Type B pancreatic cell (in vitro differentiated cells): ENCODE measurements around the gene IFT57. TPM values are rescaled to one million over a fixed set of nuclear protein-coding genes. Genes with fewer than 3 reads are reported as not detected.
"Not testable (repeated sequence)": the region's sequence is repeated elsewhere in the genome, so short reads cannot be mapped to it uniquely, and the experiment has no call there.

Source experiments
- DNase-seq: peaks from one replicate; pipeline ENCODE4 v3.0.0; 2021; ENCODE audit warnings: mixed read lengths; ENCODE audit not compliant: unreplicated experiment; ENCODE audit errors: extremely low spot score
- H3K27ac Mint-ChIP-seq: 2 replicates; pipeline ENCODE4 v1.8.0; 2021; ENCODE audit warnings: mild to moderate bottlenecking, mixed read lengths
- H3K27me3 Mint-ChIP-seq: 2 replicates; pipeline ENCODE4 v1.8.0; 2021; ENCODE audit warnings: mixed read lengths
- H3K36me3 Mint-ChIP-seq: 2 replicates; pipeline ENCODE4 v1.8.0; 2021; ENCODE audit warnings: mixed read lengths
- H3K4me1 Mint-ChIP-seq: one replicate; pipeline ENCODE4 v1.8.0; 2021; ENCODE audit warnings: mixed read lengths; ENCODE audit not compliant: unreplicated experiment
- H3K4me3 Mint-ChIP-seq: 2 replicates; pipeline ENCODE4 v1.8.0; 2021; ENCODE audit warnings: mild to moderate bottlenecking, mixed read lengths
- H3K9me3 Mint-ChIP-seq: 2 replicates; pipeline ENCODE4 v1.8.0; 2021; ENCODE audit warnings: mixed read lengths
- CTCF ChIP-seq: fragments of 200-600 bp; sonication (generic); conservative IDR thresholded peaks from 2 replicates; pipeline ENCODE4 v1.5.0; 2021; ENCODE audit warnings: antibody characterized with exemption, mild to moderate bottlenecking
- long read RNA-seq: library from polyadenylated mRNA; unstranded; transcript quantifications from one replicate; pipeline ENCODE4 v2.0.0, GENCODE V29; 2020
- total RNA-seq: library from RNA; stranded (reverse); gene quantifications from 2 replicates; pipeline ENCODE4 v1.2.1, GENCODE V29; 2021; ENCODE audit warnings: low replicate concordance

Gene IFT57, protein sequence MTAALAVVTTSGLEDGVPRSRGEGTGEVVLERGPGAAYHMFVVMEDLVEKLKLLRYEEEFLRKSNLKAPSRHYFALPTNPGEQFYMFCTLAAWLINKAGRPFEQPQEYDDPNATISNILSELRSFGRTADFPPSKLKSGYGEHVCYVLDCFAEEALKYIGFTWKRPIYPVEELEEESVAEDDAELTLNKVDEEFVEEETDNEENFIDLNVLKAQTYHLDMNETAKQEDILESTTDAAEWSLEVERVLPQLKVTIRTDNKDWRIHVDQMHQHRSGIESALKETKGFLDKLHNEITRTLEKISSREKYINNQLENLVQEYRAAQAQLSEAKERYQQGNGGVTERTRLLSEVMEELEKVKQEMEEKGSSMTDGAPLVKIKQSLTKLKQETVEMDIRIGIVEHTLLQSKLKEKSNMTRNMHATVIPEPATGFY
- total RNA-seq: 77.0 and 95.7 TPM in 2 replicates
- long read RNA-seq, transcript IFT57-201 (11 exons, 3,203 nt): major isoform, 272 of 427 reads
- long read RNA-seq, partial matches to known transcripts: 126 of 427 reads
- long read RNA-seq, other reads (novel, unspliced or antisense): 25 of 427 reads

DNA sequence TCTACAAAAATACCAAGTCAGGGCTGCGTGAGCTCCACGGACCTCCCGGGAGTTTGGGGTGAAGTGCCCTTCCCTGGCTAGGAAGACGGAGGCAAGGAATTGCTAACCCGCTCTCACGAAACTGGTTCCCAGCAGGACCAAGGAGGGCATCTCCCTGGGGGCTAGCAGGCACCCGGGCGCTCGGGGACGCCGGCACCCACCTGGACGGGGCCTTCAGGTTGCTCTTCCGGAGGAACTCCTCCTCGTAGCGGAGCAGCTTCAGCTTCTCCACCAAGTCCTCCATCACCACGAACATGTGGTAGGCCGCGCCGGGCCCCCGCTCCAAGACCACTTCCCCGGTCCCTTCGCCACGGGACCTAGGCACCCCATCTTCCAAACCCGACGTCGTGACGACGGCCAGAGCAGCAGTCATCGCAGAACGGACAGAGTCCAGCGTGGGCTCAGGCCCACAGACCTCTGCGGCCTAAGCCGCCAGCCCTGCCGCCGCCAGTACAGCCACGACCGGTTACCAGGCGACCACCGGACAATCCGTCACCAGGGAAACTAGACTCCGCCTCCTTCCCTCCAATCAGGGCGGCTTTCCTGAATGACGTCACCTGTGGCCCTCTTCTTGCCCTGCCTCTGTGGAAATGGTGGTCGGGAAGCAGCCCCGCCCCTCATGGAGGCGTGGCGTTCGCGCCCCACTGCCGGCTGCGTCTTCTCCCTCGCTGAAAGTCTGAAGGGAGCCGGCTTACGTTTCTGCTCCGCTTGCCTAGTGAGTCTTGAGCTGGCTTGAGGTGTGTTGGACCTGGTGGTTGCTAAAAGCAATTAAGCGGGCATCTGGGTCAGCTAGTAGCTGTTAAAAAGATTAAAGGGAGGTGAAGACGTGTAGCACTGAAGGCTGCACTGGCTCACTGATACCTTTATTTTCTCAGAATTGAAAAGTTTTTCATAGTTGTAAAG, at the start of gene IFT57:
IFT57 (minus strand) TSS at position 514 of the 942 bp plus-strand sequence; CDS start at position 412, 102 bp downstream.
- H3K9me3 Mint-ChIP-seq: no peaks in the 10 kb centered on the region
- H3K4me3 Mint-ChIP-seq: peak within 1 kb of the TSS; percentile 99
- no peak for TF ChIP-seq CTCF
- H3K27me3 Mint-ChIP-seq: no peaks in the 10 kb centered on the region
- H3K27ac Mint-ChIP-seq: peak within 1 kb of the TSS; percentile 98
- DNase-seq: peak; percentile 95
- H3K4me1 Mint-ChIP-seq: peaks cover 36% of the 10 kb centered on the region
- H3K36me3 Mint-ChIP-seq: no peaks in the 10 kb centered on the region

GRCh38 chr3:108271626-108272025, 49.4 kb upstream of the IFT57 start:
- H3K27ac Mint-ChIP-seq: no peak overlapping the region
- H3K4me3 Mint-ChIP-seq: no peak overlapping the region
- TF ChIP-seq CTCF: no peak
- DNase-seq: no peak
- no peaks in the 10 kb centered on the region for H3K36me3 Mint-ChIP-seq
- peaks cover 9% of the 10 kb centered on the region for H3K4me1 Mint-ChIP-seq
- H3K27me3 Mint-ChIP-seq: no peaks in the 10 kb centered on the region
- peaks cover 22% of the 10 kb centered on the region for H3K9me3 Mint-ChIP-seq

DNA sequence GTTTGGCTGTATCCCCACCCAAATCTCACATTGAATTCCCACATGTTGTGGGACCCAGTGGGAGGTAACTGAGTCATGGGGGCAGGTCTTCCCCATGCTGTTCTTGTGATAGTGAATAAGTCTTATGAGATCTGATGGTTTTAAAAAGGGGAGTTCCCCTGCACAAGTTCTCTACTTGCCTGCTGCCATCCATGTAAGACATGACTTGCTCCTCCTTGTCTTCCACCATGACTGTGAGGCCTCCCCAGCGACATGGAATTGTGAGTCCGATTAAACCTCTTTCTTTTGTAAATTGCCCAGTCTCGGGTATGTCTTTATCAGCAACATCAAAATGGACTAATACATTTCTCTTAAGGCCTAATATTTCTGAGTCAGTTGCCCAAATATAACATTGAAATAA, 46.0 kb upstream of the IFT57 start:
- H3K9me3 Mint-ChIP-seq: peaks cover 22% of the 10 kb centered on the region
- H3K27ac Mint-ChIP-seq: not testable (repeated sequence)

DNA sequence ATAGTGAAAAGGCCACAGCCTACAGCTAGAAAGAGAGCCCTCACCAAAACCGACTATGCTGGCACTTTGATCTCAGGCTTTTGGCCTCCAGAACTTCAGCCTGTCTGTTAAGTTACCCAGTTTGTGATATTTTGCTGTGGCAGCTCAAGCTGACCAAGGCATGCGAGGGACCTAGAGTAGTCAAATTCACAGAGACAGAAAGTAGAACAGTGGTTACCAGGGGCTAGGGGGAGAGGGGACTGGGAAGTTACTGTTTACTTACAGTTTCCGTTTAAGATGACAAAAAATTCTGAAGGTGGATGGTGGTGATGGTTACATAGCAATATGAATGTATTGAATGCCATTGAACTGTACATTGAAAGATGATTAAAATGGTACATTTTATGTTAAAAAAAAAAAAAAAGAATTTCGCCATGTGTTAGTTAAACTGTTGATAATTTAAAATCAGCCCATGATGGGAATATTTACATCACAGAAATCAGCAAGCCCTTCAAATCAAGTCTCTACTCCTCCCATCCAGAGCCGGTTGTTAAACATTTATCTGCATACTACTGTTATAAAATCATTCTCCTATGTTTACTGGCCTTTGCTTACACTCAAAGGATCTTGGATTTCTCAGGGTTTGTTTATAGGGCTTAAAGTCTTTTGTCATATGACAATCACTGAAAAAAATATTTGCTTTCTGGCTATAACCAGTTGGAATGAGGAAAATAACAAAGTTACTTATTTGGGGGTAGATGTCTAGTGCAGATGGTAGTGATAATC, 42.5 kb upstream of the IFT57 start:
- DNase-seq, H3K27ac Mint-ChIP-seq, H3K27me3 Mint-ChIP-seq, H3K36me3 Mint-ChIP-seq, H3K4me1 Mint-ChIP-seq, H3K4me3 Mint-ChIP-seq: not testable (repeated sequence)
- peaks cover 18% of the 10 kb centered on the region for H3K9me3 Mint-ChIP-seq

More for the DNA sequence above, 46.0 kb upstream of the IFT57 start:
- not testable (repeated sequence) for H3K36me3 Mint-ChIP-seq, H3K4me1 Mint-ChIP-seq, H3K27me3 Mint-ChIP-seq, DNase-seq, H3K4me3 Mint-ChIP-seq

DNA sequence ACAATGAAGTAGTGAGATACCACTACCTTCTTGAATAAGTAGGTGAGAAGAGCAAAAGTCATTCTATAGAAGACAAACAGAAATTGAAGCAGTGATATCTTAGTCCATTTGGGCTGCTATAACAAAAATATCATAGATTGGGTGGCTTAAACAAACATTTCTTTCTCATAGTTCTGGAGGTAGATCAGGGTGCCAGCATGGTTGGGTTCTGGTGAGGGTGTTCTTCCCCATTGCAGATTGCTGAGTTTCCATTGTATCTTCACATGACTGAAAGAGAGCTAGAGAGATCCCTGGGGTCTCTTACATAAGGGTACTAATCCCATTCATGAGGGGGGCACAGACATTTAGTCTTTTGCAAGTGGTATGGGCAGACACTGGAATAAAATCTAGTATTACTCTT, 32.9 kb upstream of the IFT57 start:
- Mint-ChIP-seq H3K4me3 (no peak overlapping the region), H3K27ac (no peak overlapping the region), H3K9me3 (peaks cover 9% of the 10 kb centered on the region), H3K36me3 (no peaks in the 10 kb centered on the region), H3K27me3 (no peaks in the 10 kb centered on the region), H3K4me1 (no peaks in the 10 kb centered on the region)
- TF ChIP-seq CTCF: no peak
- DNase-seq: no peak

DNA sequence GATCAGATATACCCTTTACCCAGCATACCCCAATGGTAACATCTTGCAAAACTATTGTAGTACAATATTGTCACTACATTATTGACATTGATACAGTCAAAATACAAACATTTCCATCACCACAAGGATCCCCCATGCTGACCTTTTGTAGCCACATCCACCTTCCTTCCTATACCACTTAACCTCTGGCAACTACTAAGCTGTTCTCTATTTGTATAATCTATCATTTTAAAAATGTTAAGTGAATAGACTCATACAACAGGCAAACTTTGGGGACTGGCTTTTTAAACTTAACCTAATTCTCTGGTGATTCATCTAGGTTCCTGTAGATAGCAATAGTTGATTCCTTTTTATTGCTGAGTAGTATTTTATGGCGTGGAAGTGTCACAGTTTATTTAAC, 29.6 kb upstream of the IFT57 start:
- Mint-ChIP-seq H3K4me1 (no peaks in the 10 kb centered on the region), H3K36me3 (no peaks in the 10 kb centered on the region), H3K9me3 (peaks cover 6% of the 10 kb centered on the region), H3K4me3 (no peak overlapping the region), H3K27ac (no peak overlapping the region), H3K27me3 (no peaks in the 10 kb centered on the region)
- TF ChIP-seq CTCF: no peak
- no peak for DNase-seq
